HG03066 (cell line): ENCODE measurements around the gene MRM2.

Source experiments
- ATAC-seq: cut with Tn5 transposase; IDR thresholded peaks from one replicate; pipeline ENCODE4 v1.9.1; 2021; ENCODE audit warnings: low read depth; ENCODE audit not compliant: unreplicated experiment

MRM2 gene

GRCh38 chr7:2193575-2194305 is 48.3 kb downstream of the MRM2 start:
- ATAC-seq: no peak

DNA sequence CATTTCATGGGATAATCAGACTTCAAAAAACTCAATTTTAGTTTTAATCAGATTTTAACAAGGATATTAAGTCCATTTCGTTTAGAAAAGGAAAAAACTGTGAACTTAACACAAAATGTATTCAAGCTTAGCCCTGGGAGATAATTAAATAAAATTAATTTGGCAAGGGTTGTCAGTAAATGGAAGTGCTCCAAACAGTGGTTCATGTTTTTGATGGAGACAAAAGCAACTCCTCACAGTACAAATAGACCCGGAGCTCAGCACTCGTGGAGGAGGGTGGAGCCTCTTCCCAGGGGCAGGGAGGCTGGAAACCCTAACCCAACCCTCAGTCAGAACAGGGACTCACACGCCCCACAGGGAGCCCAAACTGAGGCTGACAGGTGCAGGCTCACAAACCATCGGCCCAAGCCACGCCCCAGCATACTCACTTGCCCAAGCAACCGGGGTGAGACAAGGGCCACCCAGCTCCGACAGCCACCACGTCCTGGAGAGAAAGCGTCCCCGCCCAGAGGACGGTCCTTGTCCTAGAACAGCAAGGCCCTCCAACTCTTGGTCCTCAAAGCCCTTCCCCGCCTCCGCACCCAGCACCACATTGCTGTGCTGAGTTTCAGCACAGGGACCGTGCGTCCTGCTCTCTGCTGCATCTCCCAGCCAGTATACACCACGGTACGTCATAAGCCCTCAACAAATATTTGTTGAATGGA is 49.0 kb downstream of the MRM2 start:
- ATAC-seq: no peak

DNA sequence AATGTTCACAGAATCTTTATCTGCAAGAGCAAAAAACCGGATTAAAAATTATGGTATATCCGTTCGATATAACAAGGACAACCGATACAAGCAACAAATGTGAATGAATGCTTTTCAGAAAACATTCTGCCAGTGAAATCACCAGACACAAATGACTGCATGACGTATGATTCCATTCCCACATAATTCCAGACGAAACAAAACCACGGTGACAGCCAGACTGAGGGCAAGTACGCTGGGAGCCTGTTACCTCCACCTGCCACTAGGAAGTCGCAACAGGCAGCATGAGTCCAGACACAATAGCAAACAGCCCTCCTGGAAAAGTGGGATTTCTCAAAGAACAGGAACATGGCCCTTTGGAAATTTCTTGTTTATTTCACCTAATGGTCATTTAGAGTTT is 51.0 kb downstream of the MRM2 start:
- ATAC-seq: no peak

DNA sequence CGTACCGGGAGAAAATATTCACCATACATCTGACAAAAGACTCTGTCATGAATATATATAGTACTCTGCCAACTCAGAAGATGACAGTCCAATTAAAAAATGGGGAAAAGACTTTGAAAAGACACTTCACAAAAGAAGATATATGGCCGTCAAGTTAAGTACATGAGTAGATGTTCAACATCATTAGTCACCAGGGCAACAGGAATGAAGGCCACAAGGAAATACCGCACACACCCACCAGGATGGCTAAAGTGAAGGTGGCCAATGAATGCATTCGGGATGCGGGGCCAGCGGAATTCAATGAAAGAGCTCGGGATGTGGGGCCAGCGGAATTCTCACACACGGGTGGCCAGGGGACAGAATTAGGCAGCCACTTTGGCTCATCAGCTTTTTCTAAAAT is 51.5 kb downstream of the MRM2 start:
- ATAC-seq: no peak

DNA sequence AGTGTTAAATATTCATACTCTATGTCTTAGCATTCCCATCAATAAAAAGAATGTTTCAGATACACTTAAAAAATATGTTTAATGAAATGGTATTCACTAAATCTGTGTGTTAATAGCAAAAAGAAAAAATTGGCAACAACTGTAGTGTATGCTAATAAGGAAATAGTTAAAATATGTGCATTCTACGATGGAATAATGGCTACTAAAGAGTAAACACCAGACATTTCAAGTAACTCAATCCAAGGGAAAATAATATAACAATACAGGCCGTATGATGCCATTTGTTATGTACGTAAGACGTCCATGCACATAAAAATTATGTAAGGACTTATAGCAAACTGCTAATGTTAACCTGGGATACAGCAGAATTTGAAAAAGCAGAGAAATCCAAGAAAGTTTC is 55.8 kb downstream of the MRM2 start:
- ATAC-seq: no peak

DNA sequence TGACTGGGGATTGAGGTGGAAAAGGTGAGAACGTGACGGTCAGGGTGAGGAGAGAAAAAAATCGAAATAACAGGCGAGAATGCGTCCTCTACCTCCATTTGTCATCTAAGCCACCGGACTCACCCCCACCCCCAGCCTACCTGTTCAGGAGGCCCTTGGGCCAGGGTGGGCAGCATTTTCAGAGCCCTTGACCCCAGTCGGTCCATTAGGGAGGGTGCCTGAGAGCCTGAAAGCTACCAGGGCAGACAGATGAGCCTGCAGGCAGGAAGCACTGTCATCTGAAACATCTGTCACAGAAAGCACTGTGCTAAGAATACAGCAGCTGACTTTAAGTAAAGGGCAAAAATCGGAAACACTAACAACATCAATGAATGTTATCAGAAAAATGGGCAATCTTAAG is 56.3 kb downstream of the MRM2 start:
- ATAC-seq: no peak
